ENCODE results near the gene RAB7B.

The RAB7B gene

DNA sequence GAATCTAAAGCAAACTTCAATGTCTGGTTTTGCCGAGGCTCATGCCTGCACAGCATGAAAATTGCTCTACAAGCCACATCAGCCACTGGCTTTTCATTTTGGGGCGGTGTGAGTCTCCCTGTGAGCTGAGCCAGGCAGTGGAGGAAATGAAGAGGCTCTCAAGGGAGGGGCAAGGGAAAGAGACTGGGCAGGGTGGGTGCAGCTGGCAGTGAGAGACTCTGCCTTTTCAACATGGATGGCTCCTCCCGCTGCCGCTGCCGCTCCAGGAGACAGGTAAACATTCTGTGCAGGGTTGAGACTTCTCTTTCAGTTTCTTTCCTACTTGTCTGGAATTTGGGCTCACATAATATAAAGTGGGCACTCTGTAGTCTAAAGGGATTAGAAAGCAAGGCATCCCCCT, 31.8 kb upstream of the RAB7B start:
- Histone ChIP-seq H3K9me2 (replicated peaks; ENCODE audit: control insufficient read depth, low read length) (no peaks in the 10 kb centered on the region), H3K79me2 (ENCODE audit: control insufficient read depth, low read length) (no peaks in the 10 kb centered on the region), H3K27me3 (ENCODE audit: control insufficient read depth, low read length) (no peaks in the 10 kb centered on the region), H3K4me1 (ENCODE audit: control insufficient read depth, low read length) (peaks cover 83% of the 10 kb centered on the region), H3K9me3 (ENCODE audit: control insufficient read depth, insufficient read depth, low read length) (no peaks in the 10 kb centered on the region), H3K27ac (ENCODE audit: low read depth, low read length) (no peak overlapping the region), H4K20me1 (ENCODE audit: control insufficient read depth, insufficient read depth, low read depth, low read length) (no peaks in the 10 kb centered on the region), H3F3A (ENCODE audit: control insufficient read depth, insufficient read depth) (peaks cover 12% of the 10 kb centered on the region), H3K4me3 (ENCODE audit: low read length) (0 out of 2 replicates have a peak overlapping the region, but pooled peaks have one; percentile 8), H3K4me2 (ENCODE audit: low read length) (peak overlapping the region; percentile 45), H3K36me3 (ENCODE audit: control insufficient read depth, low read length) (no peaks in the 10 kb centered on the region)
- TF ChIP-seq EZH2phosphoT487 (IDR thresholded peaks at IDR 0.05; ENCODE audit: borderline replicate concordance, low read length), result no peak
- TF ChIP-seq CTCF (IDR thresholded peaks at IDR 0.05; ENCODE audit: low read depth, low read length, poor library complexity, severe bottlenecking), result no peak

DNA sequence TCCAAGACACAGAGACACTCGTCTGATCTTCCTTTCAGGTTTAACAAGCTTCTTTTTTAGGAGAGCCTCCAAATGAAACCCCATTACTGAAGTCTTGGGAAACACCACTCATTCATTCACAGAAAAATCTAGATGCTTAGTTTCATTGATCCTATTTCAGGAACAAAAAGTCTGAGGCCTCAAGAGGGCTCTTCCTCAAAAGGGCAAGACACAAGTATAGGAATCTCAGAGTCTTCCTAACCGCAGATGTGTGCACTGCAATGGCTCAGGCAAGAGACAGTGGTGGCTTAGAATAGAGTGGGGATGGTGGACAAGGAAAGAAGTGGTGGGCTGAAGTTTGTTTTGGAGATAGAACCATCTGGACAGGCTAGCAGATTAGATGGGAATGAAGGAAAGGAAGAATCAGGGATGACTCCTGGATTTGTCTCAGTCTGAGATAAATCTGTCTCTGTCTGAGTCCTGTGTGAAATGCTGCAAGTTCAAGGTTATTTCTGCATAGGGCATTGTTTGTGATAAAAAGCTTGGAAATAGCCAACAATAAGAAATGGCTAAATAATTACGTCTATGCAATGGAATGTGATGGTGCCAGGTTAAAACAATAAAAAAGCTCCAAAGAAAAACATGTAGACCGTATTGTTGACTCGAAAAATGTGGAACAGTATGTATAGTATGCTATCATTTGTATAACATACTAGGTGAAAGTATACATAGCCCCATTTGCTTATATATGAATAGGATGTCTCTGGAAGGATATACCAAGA, 29.4 kb upstream of the RAB7B start:
- peak overlapping the region; percentile 13 for H3K4me2 ChIP-seq (ENCODE audit: low read length)
- H3K9me2 ChIP-seq (replicated peaks; ENCODE audit: control insufficient read depth, low read length), result no peaks in the 10 kb centered on the region
- 0 out of 2 replicates have a peak, but pooled peaks cover 7% of the 10 kb centered on the region for H3F3A ChIP-seq (ENCODE audit: control insufficient read depth, insufficient read depth)
- H3K4me3 ChIP-seq (ENCODE audit: low read length), result no peak overlapping the region; the same call in 1 of the 2 replicates
- H3K9me3 ChIP-seq (ENCODE audit: control insufficient read depth, insufficient read depth, low read length), result no peaks in the 10 kb centered on the region
- no peaks in the 10 kb centered on the region for H4K20me1 ChIP-seq (ENCODE audit: control insufficient read depth, insufficient read depth, low read depth, low read length)
- no peaks in the 10 kb centered on the region for H3K36me3 ChIP-seq (ENCODE audit: control insufficient read depth, low read length)
- H3K79me2 ChIP-seq (ENCODE audit: control insufficient read depth, low read length), result no peaks in the 10 kb centered on the region
- no peak overlapping the region for H3K27ac ChIP-seq (ENCODE audit: low read depth, low read length)
- H3K4me1 ChIP-seq (ENCODE audit: control insufficient read depth, low read length), result peaks cover 60% of the 10 kb centered on the region
- no peak for TF ChIP-seq CTCF (IDR thresholded peaks at IDR 0.05; ENCODE audit: low read depth, low read length, poor library complexity, severe bottlenecking)
- H3K27me3 ChIP-seq (ENCODE audit: control insufficient read depth, low read length), result peaks cover 7% of the 10 kb centered on the region

DNA sequence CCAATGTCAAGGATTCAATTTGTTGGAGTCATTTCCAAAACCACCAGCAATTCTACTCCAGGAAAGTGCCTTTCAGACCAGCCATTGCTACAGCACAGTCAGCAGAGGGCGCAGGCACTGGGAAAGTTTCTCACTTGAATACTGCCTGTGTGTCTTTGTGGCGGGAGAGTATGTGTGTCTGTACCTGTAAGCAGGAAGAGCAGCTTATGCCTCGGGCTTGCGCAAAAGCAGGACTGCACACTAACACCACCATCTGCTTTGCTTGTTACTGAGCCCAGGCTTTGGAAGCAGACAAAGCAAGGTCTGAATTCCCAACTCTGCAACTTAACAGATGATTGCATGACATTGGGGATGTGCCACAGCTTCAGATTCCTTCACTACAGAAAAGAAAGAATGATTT, 27.5 kb upstream of the RAB7B start:
- TF ChIP-seq EZH2phosphoT487 (IDR thresholded peaks at IDR 0.05; ENCODE audit: borderline replicate concordance, low read length) (no peak), CTCF (IDR thresholded peaks at IDR 0.05; ENCODE audit: low read depth, low read length, poor library complexity, severe bottlenecking) (peak; percentile 98)
- Histone ChIP-seq H3K4me1 (ENCODE audit: control insufficient read depth, low read length) (peaks cover 43% of the 10 kb centered on the region), H3K36me3 (ENCODE audit: control insufficient read depth, low read length) (no peaks in the 10 kb centered on the region), H3K27me3 (ENCODE audit: control insufficient read depth, low read length) (peaks cover 7% of the 10 kb centered on the region), H3K9me3 (ENCODE audit: control insufficient read depth, insufficient read depth, low read length) (no peaks in the 10 kb centered on the region), H3K27ac (ENCODE audit: low read depth, low read length) (no peak overlapping the region), H3K4me2 (ENCODE audit: low read length) (peak overlapping the region; percentile 49), H3K9me2 (replicated peaks; ENCODE audit: control insufficient read depth, low read length) (no peaks in the 10 kb centered on the region), H3K79me2 (ENCODE audit: control insufficient read depth, low read length) (no peaks in the 10 kb centered on the region), H3K4me3 (ENCODE audit: low read length) (peak overlapping the region; percentile 26), H4K20me1 (ENCODE audit: control insufficient read depth, insufficient read depth, low read depth, low read length) (no peaks in the 10 kb centered on the region), H3F3A (ENCODE audit: control insufficient read depth, insufficient read depth) (0 out of 2 replicates have a peak, but pooled peaks cover 4% of the 10 kb centered on the region)
